HepG2 (cell line): ENCODE results near the gene ALK. TPM values are rescaled to one million over a fixed set of nuclear protein-coding genes. Genes with fewer than 3 reads are reported as not detected.

Experiments
- ATAC-seq: fragments of 200-7000 bp; cut with Tn5 transposase; 3 replicates; pipeline ENCODE4 v1.9.1; 2020; ENCODE audit warnings: mild to moderate bottlenecking, moderate library complexity
- BruUV-seq: library from RNA; stranded (reverse); fragments of 400-500 nt; replicated peaks from 2 replicates; lab custom pipeline; 2021; lab: Mats Ljungman, UMichigan
- CTCF ChIA-PET: fragments of 300-600 bp; formaldehyde crosslinking; extraction: SDS; loops from one replicate; lab custom pipeline; 2021; ENCODE audit warnings: low total read pairs, inconsistent platforms, low intra/inter-chr PET ratio; lab: Yijun Ruan, JAX
- POLR2A ChIA-PET: fragments of 350-600 bp; sonication (Branson Sonifier 250); formaldehyde crosslinking; loops from one replicate; lab custom pipeline; 2020; ENCODE audit warnings: antibody characterized with exemption, inconsistent platforms; lab: Yijun Ruan, JAX
- DNase-seq: peaks from one replicate; pipeline ENCODE4 v3.0.0-alpha.2; 2015; ENCODE audit warnings: low spot score
- FAIRE-seq: peaks from 3 replicates; lab custom pipeline; 2011; peaks lifted over from hg19 to GRCh38; lab: Jason Lieb, UNC
- H2AFZ ChIP-seq: one replicate; pipeline ENCODE4 v1.6.1; 2011; ENCODE audit warnings: low read length, inconsistent platforms
- H3K27ac ChIP-seq: fragments of 300-600 bp; 3 replicates; pipeline ENCODE4 v1.8.0; 2011; ENCODE audit warnings: mixed run types, mild to moderate bottlenecking, mixed read lengths, low read length, inconsistent platforms; ENCODE audit not compliant: insufficient read depth; ENCODE audit errors: extremely low read length
- H3K27me3 ChIP-seq, 2 experiments: fragments of 200-600 bp in 1 of 2; 2 replicates in 1 of 2; 3 replicates in 1 of 2; pipeline versions ENCODE4 v1.6.0 to v1.8.0; 2011; ENCODE audit warnings: low read length in 2 of 2, mild to moderate bottlenecking in 2 of 2, moderate library complexity in 2 of 2, inconsistent platforms in 1 of 2; ENCODE audit not compliant: insufficient read depth in 2 of 2, control insufficient read depth in 1 of 2
- H3K36me3 ChIP-seq, 2 experiments: fragments of 200-600 bp in 1 of 2; replicated peaks in 1 of 2; 2 replicates in 1 of 2; 3 replicates in 1 of 2; pipeline versions ENCODE4 v1.5.1 to v1.8.0; 2011; ENCODE audit warnings: low read length in 2 of 2, inconsistent platforms in 1 of 2; ENCODE audit not compliant: insufficient read depth in 2 of 2, control insufficient read depth in 1 of 2
- H3K4me1 ChIP-seq: 2 replicates; pipeline ENCODE4 v1.5.1; 2012; ENCODE audit warnings: low read length, inconsistent platforms; ENCODE audit not compliant: insufficient read depth
- H3K4me2 ChIP-seq: 2 replicates; pipeline ENCODE4 v1.6.0; 2011; ENCODE audit warnings: low read depth, low read length, inconsistent platforms
- H3K4me3 ChIP-seq, 3 experiments: fragments of 200-600 bp in 1 of 3; sonication (generic), shearing (Covaris generic) in 1 of 3; replicated peaks in 1 of 3; 2 replicates each; pipeline ENCODE4 v1.5.1; 2011 to 2016; ENCODE audit warnings: low read length in 3 of 3, inconsistent platforms in 2 of 3, low read depth in 2 of 3, mild to moderate bottlenecking in 2 of 3, control low read depth in 1 of 3, mixed read lengths in 1 of 3; ENCODE audit not compliant: insufficient read depth in 1 of 3
- H3K79me2 ChIP-seq: one replicate; pipeline ENCODE4 v1.6.1; 2011; ENCODE audit warnings: low read length, inconsistent platforms; ENCODE audit not compliant: insufficient read depth
- H3K9ac ChIP-seq: 2 replicates; pipeline ENCODE4 v1.6.0; 2011; ENCODE audit warnings: mild to moderate bottlenecking, low read depth, low read length, inconsistent platforms; ENCODE audit not compliant: insufficient read depth
- H3K9me3 ChIP-seq: 2 replicates; pipeline ENCODE4 v1.5.1; 2012; ENCODE audit warnings: mild to moderate bottlenecking, low read length
- H4K20me1 ChIP-seq: 2 replicates; pipeline ENCODE4 v1.6.0; 2011; ENCODE audit warnings: inconsistent platforms, mild to moderate bottlenecking, low read length, moderate library complexity; ENCODE audit not compliant: insufficient read depth
- ATF3 ChIP-seq: sonication (generic); formaldehyde crosslinking; IDR thresholded peaks from 2 replicates; pipeline ENCODE4 v1.4.0; 2020; ENCODE audit warnings: missing genetic modification reagents
- ATRX ChIP-seq: sonication (generic); formaldehyde crosslinking; IDR thresholded peaks from 2 replicates; pipeline ENCODE4 v1.4.0; 2020; ENCODE audit warnings: missing genetic modification reagents, borderline replicate concordance
- CBX1 ChIP-seq: IDR thresholded peaks from one replicate; pipeline ENCODE4 v1.6.1; 2016; ENCODE audit warnings: antibody characterized with exemption, low read depth
- DNMT3B ChIP-seq: conservative IDR thresholded peaks from 2 replicates; pipeline ENCODE4 v1.6.1; 2016; ENCODE audit warnings: missing biosample characterization, control low read depth
- FOSL2 ChIP-seq: sonication (generic); formaldehyde crosslinking; IDR thresholded peaks from 2 replicates; pipeline ENCODE4 v1.4.0; 2020; ENCODE audit warnings: missing genetic modification reagents
- FOXO1 ChIP-seq: sonication (generic); formaldehyde crosslinking; IDR thresholded peaks from 2 replicates; pipeline ENCODE4 v1.4.0; 2020; ENCODE audit warnings: missing genetic modification reagents
- HOXA5 ChIP-seq: sonication (generic); formaldehyde crosslinking; IDR thresholded peaks from 2 replicates; pipeline ENCODE4 v1.4.0; 2020; ENCODE audit warnings: missing genetic modification reagents
- KAT2B ChIP-seq: fragments of 150-350 bp; IDR thresholded peaks from 2 replicates; pipeline ENCODE4 v1.6.1; 2014; ENCODE audit warnings: low read depth, low read length, borderline replicate concordance
- MAZ ChIP-seq, 2 experiments: sonication (generic) in 1 of 2; formaldehyde crosslinking in 1 of 2; IDR thresholded peaks; 2 replicates each; pipeline versions ENCODE4 v1.5.0 to v1.6.1; 2012 to 2020; ENCODE audit warnings: low read depth in 2 of 2, mild to moderate bottlenecking in 2 of 2, borderline replicate concordance in 1 of 2, improper control_type of control experiment in 1 of 2, low read length in 1 of 2, missing genetic modification reagents in 1 of 2, moderate library complexity in 1 of 2
- MTERF4 ChIP-seq: sonication (generic); formaldehyde crosslinking; IDR thresholded peaks from 2 replicates; pipeline ENCODE4 v1.8.0; 2023; ENCODE audit warnings: mild to moderate bottlenecking, missing genetic modification reagents
- NFIB ChIP-seq: sonication (generic); formaldehyde crosslinking; IDR thresholded peaks from 2 replicates; pipeline ENCODE4 v1.9.0; 2021; ENCODE audit warnings: missing genetic modification reagents, mild to moderate bottlenecking, borderline replicate concordance
- PRDM4 ChIP-seq: sonication (generic); formaldehyde crosslinking; IDR thresholded peaks from 2 replicates; pipeline ENCODE4 v1.9.0; 2021; ENCODE audit warnings: missing genetic modification reagents, borderline replicate concordance
- RFX5 ChIP-seq: IDR thresholded peaks from 2 replicates; pipeline ENCODE4 v1.6.1; 2011; ENCODE audit warnings: low read depth, low read length, improper control_type of control experiment
- ZKSCAN8 ChIP-seq: IDR thresholded peaks from 2 replicates; pipeline ENCODE4 v1.6.1; 2016; ENCODE audit warnings: borderline replicate concordance, missing genetic modification reagents, missing compliant biosample characterization
- ZNF549 ChIP-seq: sonication (generic); formaldehyde crosslinking; IDR thresholded peaks from 2 replicates; pipeline ENCODE4 v1.5.0; 2020; ENCODE audit warnings: missing genetic modification reagents
- ZNF841 ChIP-seq: sonication (generic); formaldehyde crosslinking; IDR thresholded peaks from 2 replicates; pipeline ENCODE4 v1.8.1; 2023; ENCODE audit warnings: missing genetic modification reagents, borderline replicate concordance
- WGBS: methylation state at CpG from one replicate; pipeline ENCODE4 v1.1.6; 2017; ENCODE audit warnings: low lambda C conversion rate; 5-methylcytosine and 5-hydroxymethylcytosine counted together
- in situ Hi-C: cut with HindIII; loops from 2 replicates; pipeline ENCODE4 v1.10.0; 2017; ENCODE audit warnings: low pct_unique_long_range_greater_than_20kb; ENCODE audit not compliant: extremely low pct_ligation_motif_present
- intact Hi-C: fragments of 100-400 bp; cut with micrococcal nuclease; formaldehyde crosslinking; loops from one replicate; pipeline ENCODE4 v1.10.0; 2022; ENCODE audit not compliant: unreplicated experiment
- polyA plus RNA-seq, 8 experiments: library from polyadenylated mRNA; depleted of rRNA in 3 of 8; stranded (reverse) in 7 of 8; unstranded in 1 of 8; fragments of >200 nt; fragmentation: Illumina TruSeq in 4 of 8; extraction: Trizol in 4 of 8; gene quantifications; 2 replicates each; pipeline versions ENCODE4 v1.2.1 to v1.2.3, GENCODE V29; 2011 to 2016; ENCODE audit warnings: low read depth in 4 of 8, missing spikeins in 1 of 8, mixed read lengths in 1 of 8; ENCODE audit not compliant: insufficient read depth in 1 of 8
- total RNA-seq, 5 experiments: library from RNA; depleted of rRNA; stranded (reverse); fragments of >200 nt; fragmentation: Illumina TruSeq; extraction: Trizol; gene quantifications; 2 replicates each; pipeline ENCODE4 v1.2.3, GENCODE V29; 2016; ENCODE audit warnings: low read depth in 1 of 5

ALK gene
- total and polyA plus RNA-seq, 2 of the 13 experiments (the other 11 are each of a cell fraction or from before 2014, with no cell fraction given) = not detected

GRCh38 chr2:29561628-29562027 lies 359.8 kb downstream of the ALK start:
- CTCF ChIA-PET = no interaction called here
- H3K36me3 ChIP-seq = no peaks in the 10 kb centered on the region
- no peak overlapping the region for H3K4me2 ChIP-seq
- no peak overlapping the region for H2AFZ ChIP-seq
- H3K27ac ChIP-seq = no peak overlapping the region
- TF ChIP-seq MTERF4 (CRISPR knock-in tag) = no peak
- TF ChIP-seq KAT2B = no peak
- TF ChIP-seq MAZ (IDR thresholded peaks at IDR 0.05; ENCODE audit: borderline replicate concordance, low read depth, low read length) = no peak
- TF ChIP-seq MAZ (CRISPR knock-in tag; IDR thresholded peaks at IDR 0.05; ENCODE audit: low read depth) = no peak
- TF ChIP-seq ATF3 (CRISPR knock-in tag) = no peak
- TF ChIP-seq HOXA5 (CRISPR knock-in tag) = no peak
- no peak for TF ChIP-seq RFX5
- no peak for TF ChIP-seq FOXO1 (CRISPR knock-in tag)
- no peak for TF ChIP-seq ZKSCAN8
- TF ChIP-seq ATRX (CRISPR knock-in tag) = no peak
- no peak for TF ChIP-seq DNMT3B
- TF ChIP-seq CBX1 = no peak
- TF ChIP-seq FOSL2 (CRISPR knock-in tag) = no peak
- no peak for TF ChIP-seq NFIB (CRISPR knock-in tag)
- no peak for TF ChIP-seq PRDM4 (CRISPR knock-in tag)
- TF ChIP-seq ZNF549 (CRISPR knock-in tag) = no peak
- no peak for TF ChIP-seq ZNF841 (CRISPR knock-in tag)
- no peaks in the 10 kb centered on the region for H3K79me2 ChIP-seq
- FAIRE-seq (no peak), DNase-seq (no peak), ATAC-seq (no peak)
- no peaks in the 10 kb centered on the region for H3K4me1 ChIP-seq
- POLR2A ChIA-PET = no interaction called here
- H3K9ac ChIP-seq = no peak overlapping the region
- intact Hi-C loops = no loop called here
- no peaks in the 10 kb centered on the region for H3K9me3 ChIP-seq
- WGBS = 20% methylated on average over 4 of the region's 4 CpGs
- no peaks in the 10 kb centered on the region for H4K20me1 ChIP-seq
- peaks cover 0 to 11% of the 10 kb centered on the region in 2 experiments; a peak in 1 of 5 replicates for H3K27me3 ChIP-seq
- in situ Hi-C loops = no loop called here
- no TSS peak for BruUV-seq
- H3K4me3 ChIP-seq = no peak overlapping the region
